ENCODE data around the gene ADAMTS15. TPM values are rescaled to one million over a fixed set of nuclear protein-coding genes. Genes with fewer than 3 reads are reported as not detected.

ADAMTS15 gene
- polyA plus RNA-seq, 1 donor, result 20.0 TPM

DNA sequence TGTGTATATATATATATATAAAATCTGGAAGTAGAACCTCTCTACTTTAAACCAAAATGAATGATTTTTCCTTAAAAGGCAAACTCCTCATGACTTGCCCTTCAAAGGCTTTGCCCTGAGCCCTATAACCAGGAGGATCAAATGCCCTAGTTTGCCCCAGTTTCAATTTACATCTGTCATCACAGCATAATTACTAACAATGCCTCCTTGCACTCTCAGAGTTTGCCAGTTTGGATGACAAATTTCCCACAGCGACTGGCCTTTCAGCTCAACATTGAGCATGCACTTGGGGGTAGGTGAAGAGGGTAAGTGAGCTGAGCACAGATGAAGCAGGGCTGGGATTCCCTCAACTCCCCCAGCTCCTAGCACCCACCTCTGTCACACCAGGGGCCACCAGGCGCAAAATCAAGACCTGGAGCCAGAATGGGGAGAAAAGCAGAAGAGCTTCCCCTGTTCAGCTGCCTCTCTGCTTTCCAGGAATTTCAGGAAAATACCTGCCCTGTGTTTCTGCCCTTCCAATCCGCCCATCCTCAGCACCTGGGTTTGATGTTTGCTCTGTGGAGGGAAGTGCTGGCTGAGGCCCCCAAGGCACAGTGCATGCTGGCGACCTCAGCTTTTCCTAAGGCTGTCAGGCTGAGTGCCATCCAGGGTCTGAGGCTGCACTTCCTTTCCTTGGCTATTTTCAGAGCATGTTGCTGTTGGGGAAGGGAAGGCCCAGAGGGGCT is 67.5 kb downstream of the ADAMTS15 start:
- no peak for DNase-seq

DNA sequence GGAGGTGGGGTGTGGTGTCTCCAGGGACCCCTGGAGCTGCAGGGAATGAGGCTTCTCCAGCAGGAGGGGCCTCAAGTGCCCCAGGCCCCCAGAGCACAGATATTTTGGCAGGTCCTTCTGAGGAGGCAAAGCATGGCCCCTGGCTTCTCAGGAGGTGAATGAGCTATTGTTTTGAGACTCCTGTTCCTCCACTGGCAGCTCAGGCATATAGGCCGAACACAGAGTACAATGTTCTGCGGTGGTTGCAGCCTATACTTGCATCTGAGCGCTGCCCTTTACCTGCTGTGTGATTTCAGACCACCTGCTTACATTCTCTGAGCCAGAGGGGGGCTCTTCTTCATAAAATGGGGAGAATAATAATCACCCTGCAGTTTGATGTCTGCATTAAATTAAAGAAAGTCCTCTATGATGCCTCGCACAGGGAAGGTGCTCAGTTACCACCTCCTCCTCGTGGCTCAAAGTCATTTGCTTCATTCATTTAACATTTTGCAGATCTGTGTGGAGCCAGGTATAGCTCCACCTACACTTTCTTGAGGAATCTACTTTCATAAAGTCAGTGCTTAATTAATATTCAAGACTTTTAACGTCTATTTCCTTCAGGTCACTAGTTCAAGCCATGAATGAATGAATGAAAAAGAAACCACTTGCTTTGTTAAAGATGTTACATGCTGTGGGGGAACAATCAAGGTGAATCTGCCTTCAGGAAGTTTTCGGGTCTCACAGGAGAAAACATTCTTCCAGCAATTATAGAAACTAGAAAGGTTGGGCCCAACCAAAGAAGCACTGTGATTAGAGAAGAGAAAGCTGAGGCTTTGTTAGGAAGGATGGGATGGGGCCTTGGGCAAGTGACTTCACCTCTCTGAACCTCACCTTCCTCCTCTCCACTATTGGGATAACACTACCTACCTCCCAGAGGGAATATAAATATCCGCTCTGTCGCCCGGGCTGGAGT is 68.4 kb downstream of the ADAMTS15 start:
- DNase-seq, result no peak

DNA sequence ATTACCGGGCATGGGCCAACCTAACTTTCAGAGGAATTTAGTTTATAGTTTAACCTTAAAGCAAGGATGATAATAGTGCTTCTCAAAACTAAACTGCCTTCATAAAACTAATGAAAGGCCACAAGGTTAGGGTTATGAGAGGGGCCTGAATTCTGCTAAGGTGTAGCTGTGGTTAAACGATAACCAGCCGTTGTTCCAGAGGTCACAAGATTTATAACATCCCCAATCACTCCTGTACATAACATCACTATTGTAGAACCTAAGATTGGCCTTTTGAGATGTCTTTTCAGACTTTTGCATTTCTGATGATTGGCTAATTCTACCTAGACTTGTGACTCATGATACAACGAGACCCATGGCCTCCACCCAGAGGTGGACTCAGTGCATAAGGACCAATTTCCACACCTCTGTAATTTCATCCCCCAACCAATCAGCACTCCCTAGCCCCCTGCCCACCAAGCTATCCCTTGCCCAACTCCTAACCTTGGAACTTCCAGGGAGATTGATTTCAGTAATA is 69.8 kb downstream of the ADAMTS15 start:
- no peak for DNase-seq

DNA sequence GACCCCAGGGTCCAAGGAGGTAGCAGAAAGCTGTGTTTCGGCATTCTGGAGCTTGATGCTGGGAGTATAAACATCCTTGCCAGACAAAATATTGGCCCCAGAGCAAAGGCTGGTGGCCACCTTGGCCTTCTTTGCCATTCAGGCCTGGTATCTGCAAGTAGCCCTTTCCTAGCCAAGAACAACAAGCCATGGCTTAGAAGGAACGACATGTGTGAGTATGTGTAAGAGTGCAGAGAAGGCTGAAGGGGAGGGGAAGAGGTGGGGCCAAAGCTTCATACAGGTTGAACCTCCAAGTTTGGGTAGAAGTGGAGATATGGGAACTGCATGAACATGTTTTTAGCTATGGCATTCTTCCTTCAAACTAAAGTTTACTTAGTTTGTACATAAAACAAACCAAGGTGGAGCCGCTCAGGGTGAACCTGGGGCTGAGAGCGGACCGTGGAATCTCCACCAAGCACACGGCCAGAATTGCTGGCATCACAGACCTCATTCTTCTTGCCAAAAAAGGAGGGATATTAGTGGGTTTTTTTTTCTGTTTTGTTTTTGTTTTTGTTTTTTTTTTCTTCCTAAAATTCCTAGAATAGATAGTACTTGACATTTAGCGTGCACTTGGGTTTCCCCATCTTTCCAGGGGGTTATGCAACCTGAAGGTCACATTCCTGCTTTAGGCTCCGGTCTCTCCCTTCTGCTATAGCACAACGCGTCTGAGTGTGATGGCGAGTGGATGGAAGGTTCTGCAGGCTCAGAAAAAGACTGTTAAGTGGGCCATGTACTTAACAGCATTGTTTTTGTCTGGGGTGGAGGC is 70.9 kb downstream of the ADAMTS15 start:
- no peak for DNase-seq

DNA sequence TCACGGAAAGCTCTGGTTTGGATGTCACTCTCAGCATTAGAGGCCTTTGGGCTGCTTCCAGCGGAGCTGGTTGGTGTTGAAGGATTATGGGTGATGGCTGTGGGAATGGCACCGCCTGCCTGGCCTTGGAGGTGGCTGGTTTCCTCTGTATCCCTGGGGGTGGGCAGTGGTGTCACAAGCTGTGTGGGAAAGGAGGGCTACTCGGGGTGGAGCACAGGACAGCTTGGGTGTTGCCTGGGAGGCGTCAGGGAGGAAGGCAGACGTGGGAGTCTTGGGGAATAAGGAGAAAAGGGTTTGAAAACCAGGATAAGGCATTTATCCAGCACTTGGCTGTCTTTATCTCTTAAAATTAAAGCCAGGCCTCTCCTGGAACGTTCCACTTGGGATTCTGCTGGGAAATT is 71.8 kb downstream of the ADAMTS15 start:
- no peak for DNase-seq

DNA sequence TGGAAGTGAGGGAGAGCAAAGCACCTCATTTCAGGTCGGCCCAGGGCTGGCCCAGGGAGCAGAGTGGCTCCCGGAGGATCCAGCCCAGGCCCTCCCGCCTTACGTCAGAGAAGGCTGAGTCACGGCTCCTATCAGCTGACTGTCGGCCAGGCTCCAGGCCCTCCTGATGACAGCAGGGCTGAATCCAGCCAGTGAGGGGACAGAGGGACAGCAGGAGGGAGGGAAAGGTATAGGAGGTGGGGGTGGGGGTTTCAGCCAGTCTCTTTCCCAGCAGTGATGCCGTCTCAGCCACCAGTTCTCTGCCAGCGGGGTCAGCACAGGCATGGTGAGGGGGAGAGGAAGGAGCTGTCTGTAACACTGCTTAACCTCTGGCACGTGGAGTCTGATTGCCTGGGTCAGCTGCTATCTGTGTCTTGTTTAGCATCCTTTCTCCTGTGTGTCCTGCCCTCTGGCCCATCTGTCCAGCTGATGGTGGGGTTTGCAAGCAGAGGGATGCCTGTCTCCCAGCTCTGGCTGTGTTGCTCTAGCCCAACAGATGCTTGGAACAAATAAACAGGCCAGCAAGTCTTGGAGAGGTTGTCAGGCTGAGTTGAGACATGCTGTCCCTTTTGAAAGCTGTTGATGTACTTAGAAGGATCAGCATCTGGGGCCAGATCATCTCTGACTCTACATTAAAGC is 74.0 kb downstream of the ADAMTS15 start:
- peak; percentile 83 for DNase-seq

DNA sequence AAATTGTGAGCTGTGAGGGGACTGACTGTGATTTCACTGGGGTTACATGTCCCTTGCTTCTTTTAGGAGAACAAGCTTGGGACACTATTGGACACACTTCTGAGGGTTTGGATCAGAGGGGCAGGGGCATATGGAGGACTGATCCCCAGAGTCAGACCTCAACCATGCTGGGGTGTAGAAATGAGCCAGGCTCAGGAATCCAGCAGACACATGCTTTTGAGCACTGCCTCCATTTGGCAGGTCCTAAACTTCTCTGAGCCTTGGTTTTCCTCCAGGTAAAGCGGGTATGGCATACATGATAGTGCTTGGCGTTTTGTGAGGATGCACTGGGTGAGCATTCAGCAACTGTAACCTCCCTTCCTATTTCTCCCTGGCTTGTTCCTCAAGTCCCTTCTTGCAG is 74.7 kb downstream of the ADAMTS15 start:
- DNase-seq, result no peak

DNA sequence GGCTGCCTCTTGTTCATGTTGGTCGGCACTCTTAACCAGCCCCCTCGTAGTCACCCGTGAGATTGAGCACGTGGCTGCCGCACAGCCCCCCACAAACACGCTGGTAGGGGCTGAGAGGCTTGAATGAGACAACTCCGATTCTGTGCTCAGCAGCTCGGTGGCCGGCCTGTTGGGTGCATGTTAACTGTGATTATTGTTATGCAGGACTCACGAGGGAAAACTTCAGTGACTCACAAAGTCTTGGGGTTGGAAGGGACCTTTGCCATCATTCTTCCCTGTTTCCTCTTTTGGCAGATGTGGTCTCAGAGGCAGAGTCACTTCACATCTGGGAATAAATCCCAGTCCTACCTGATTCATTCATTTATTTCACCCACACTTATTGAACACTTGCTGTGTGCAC is 75.2 kb downstream of the ADAMTS15 start:
- no peak for DNase-seq

DNA sequence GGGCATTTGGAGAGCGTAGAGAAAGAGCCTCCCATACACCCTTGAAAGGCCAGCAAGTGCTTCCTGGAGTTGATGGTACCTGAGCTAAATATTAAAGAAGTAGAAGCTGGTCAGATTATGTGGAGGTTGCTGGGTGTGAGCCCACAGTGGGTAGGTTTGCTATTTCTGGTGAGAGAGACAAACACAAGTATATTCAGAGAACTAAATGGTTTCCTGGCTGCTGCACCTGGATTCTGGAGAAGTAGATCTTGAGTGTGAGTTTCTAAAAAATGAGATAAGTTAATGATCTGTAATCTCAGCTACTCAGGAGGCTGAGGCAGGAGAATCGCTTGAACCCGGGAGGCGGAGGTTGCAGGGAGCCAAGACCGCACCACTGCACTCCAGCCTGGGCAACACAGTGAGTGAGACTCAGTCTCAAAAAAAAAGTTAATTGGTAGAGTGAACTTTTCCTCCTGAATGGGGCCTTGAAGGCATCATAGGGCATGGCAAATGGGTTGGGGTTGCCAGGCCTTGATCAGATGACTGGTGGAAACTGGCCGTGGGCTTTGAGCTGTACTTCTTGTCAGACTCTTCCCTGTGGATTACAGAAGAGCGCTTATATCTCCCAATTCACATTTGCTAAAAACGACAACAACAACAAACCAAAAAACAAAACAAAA is 75.8 kb downstream of the ADAMTS15 start:
- no peak for DNase-seq

DNA sequence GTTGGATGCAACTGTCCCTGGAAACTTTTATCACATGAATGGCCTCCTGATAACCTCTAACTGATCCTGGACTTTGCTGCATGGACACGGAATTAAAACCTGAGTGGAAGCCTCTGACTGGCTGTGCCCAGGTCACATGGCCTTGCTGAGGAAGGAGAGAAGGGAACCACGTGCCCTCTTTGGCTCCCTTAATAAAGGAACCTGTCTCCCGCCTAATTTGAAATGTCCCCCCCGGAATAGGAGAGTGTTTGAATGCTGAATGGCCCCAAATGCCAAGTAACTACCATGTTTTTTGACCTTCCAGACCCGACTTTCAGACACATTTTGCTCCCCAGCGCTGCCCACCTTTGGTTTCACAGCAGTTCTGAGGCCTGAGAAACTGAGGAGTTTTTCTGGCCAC is 76.9 kb downstream of the ADAMTS15 start:
- no peak for DNase-seq

Other genes with a start within 250 kb of the ADAMTS15 start
- 30.1 TPM for gene ZBTB44, start 133.7 kb upstream of the ADAMTS15 start, polyA plus RNA-seq (ENCODE audit: insufficient read length)
- 9.5 TPM for gene ADAMTS8, start 20.0 kb upstream of the ADAMTS15 start, polyA plus RNA-seq (ENCODE audit: insufficient read length)